Transverse colon (tissue), 4 donors: ENCODE measurements around the gene CXorf51A.

Experiments
- CTCF ChIP-seq, 5 experiments: fragments of 200-600 bp in 3 of 5; fragments of 450-650 bp in 2 of 5; sonication (generic) in 3 of 5; IDR thresholded peaks; 1 replicate in 2 of 5; 2 replicates in 3 of 5; pipeline ENCODE4 v1.5.1; 2016 to 2017; ENCODE audit warnings: antibody characterized with exemption in 5 of 5, inconsistent platforms in 3 of 5, mild to moderate bottlenecking in 2 of 5, moderate library complexity in 1 of 5
- EP300 ChIP-seq: sonication (generic); formaldehyde crosslinking; IDR thresholded peaks from one replicate; pipeline ENCODE4 v1.6.1; 2017; ENCODE audit warnings: antibody characterized with exemption, low read depth
- POLR2A ChIP-seq: fragments of 450-650 bp; IDR thresholded peaks from one replicate; pipeline ENCODE4 v1.6.1; 2016; ENCODE audit warnings: antibody characterized with exemption, mild to moderate bottlenecking, moderate library complexity
- POLR2AphosphoS5 ChIP-seq, 3 donors: sonication (generic); formaldehyde crosslinking; IDR thresholded peaks; one replicate each; pipeline ENCODE4 v1.6.1; 2016; ENCODE audit warnings: antibody characterized with exemption in 3 of 3

DNA sequence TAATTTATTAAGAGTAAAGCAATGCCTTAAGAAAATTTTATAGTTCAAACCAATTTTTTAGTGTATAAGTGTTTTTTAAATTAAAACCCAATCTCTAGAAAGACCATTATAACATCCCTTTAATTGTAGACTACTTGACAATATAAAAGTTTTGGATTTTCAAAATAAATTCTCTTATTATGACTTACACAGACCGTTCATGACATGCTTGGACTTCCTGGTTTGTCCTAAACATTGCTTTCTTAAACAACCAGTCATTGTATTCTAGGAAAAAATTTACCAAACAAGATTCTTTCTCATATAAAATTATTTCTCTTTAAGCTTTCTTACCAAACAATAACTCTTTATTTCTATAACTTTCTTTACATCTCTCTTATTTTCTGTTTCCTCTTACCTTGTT lies 49.0 kb upstream of the CXorf51A start:
- TF ChIP-seq CTCF (IDR thresholded peaks at IDR 0.05) (no peak), POLR2AphosphoS5 (IDR thresholded peaks at IDR 0.05) (no peak), EP300 (no peak), POLR2A (no peak)
